GM20000 (cell line): Measurements from ENCODE around the gene HNRNPCL2.
"Not testable (repeated sequence)": the region's sequence is repeated elsewhere in the genome, so short reads cannot be mapped to it uniquely, and the experiment has no call there.

Experiments used
- DNase-seq: peaks from one replicate; pipeline ENCODE4 v3.0.0; 2012; ENCODE audit warnings: low spot score

Gene HNRNPCL2

DNA sequence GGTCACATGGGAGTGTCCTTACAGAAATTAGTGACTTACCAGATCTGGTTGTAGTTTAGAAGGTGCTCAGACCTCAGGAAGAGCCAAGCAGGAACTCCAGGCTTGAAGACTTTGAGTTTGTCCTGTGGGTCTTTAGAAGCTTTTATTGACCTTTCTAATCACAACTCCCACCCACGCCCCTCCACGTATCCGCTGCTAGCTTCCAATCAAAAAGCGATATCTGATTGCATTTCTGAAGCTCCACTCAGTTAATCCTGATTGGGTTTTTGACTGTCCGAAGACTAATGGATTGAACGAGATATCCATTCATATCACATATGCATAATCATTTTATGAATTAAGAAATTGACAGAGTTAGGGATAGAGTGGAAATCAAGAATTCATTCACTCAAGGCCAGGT is at the start of gene HNRNPCL2:
Gene HNRNPCL2 (minus strand): TSS at position 101 of the 400 bp plus-strand sequence. CDS start 454 bp downstream, outside the sequence.
- DNase-seq, result not testable (repeated sequence)

- DNase-seq, result not testable (repeated sequence)
These were observed 48.9 kb upstream of the HNRNPCL2 start, which contains the start of gene HNRNPCL4 for GRCh38 chr1:13165531-13165930. Gene HNRNPCL4 (minus strand): TSS chr1:13165631. CDS start chr1:13165467, 164 bp downstream.

DNA sequence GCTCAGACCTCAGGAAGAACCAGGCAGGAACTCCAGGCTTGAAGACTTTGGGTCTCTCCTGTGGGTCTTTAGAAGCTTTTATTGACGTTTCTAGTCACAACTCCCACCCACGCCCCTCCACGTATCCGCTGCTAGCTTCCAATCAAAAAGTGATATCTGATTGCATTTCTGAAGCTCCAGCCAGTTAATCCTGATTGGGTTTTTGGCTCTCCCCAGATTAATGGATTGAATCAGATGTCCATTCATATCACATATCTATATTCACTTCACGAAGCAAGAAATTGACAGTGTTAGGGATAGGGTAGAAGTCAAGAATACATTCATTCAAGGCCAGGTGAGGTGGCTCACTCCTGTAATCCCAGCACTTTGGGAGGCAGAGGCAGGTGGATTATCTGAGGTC is 39.3 kb upstream of the HNRNPCL2 start, which contains the start of gene PRAMEF26:
Gene PRAMEF26 (minus strand): TSS at position 101 of the 400 bp plus-strand sequence. CDS start 2,914 bp downstream, outside the sequence.
- not testable (repeated sequence) for DNase-seq

GRCh38 chr1:13070474-13070873 is 46.2 kb downstream of the HNRNPCL2 start, which contains the start of gene PRAMEF25:
Gene PRAMEF25 (plus strand): TSS chr1:13070774. CDS start chr1:13073694, 2,920 bp downstream.
- DNase-seq, result not testable (repeated sequence)
